Globus pallidus (tissue), 1 donor: ENCODE data around the gene RBMS3.
"Not testable (repeated sequence)": the region's sequence is repeated elsewhere in the genome, so short reads cannot be mapped to it uniquely, and the experiment has no call there.

Experiments
- DNase-seq: peaks from one replicate; pipeline ENCODE4 v3.0.0-alpha.2; 2015; ENCODE audit warnings: low spot score

RBMS3 gene

GRCh38 chr3:29777869-29778268, 497.0 kb downstream of the RBMS3 start:
- DNase-seq, result no peak

- no peak for DNase-seq
Observed at GRCh38 chr3:29789686-29790085, 508.8 kb downstream of the RBMS3 start.

- DNase-seq, result no peak
Observed at GRCh38 chr3:29796808-29797207, 515.9 kb downstream of the RBMS3 start.

GRCh38 chr3:29802057-29802456, 521.2 kb downstream of the RBMS3 start:
- no peak for DNase-seq

- DNase-seq, result no peak
Observed at GRCh38 chr3:29804044-29804443, 523.2 kb downstream of the RBMS3 start.

GRCh38 chr3:29805757-29806156, 524.9 kb downstream of the RBMS3 start:
- DNase-seq, result no peak

- not testable (repeated sequence) for DNase-seq
Observed at GRCh38 chr3:29808324-29808723, 527.5 kb downstream of the RBMS3 start.

- DNase-seq, result no peak
Observed at GRCh38 chr3:29822071-29822470, 541.2 kb downstream of the RBMS3 start.

- DNase-seq, result no peak
Observed at GRCh38 chr3:29823233-29823632, 542.4 kb downstream of the RBMS3 start.

- DNase-seq, result no peak
Observed at GRCh38 chr3:29826712-29827111, 545.8 kb downstream of the RBMS3 start.

GRCh38 chr3:29827756-29828155, 546.9 kb downstream of the RBMS3 start:
- DNase-seq, result no peak

- DNase-seq, result no peak
Observed at GRCh38 chr3:29829340-29829739, 548.5 kb downstream of the RBMS3 start.

GRCh38 chr3:29850641-29851040, 569.8 kb downstream of the RBMS3 start:
- DNase-seq, result no peak

GRCh38 chr3:29852767-29853166, 571.9 kb downstream of the RBMS3 start:
- no peak for DNase-seq

- no peak for DNase-seq
Observed at GRCh38 chr3:29853841-29854397, 573.0 kb downstream of the RBMS3 start.

- DNase-seq, result no peak
Observed at GRCh38 chr3:29854821-29855220, 574.0 kb downstream of the RBMS3 start.

GRCh38 chr3:29859726-29860270, 578.9 kb downstream of the RBMS3 start:
- no peak for DNase-seq

- DNase-seq, result no peak
Observed at GRCh38 chr3:29864809-29865208, 583.9 kb downstream of the RBMS3 start.

- DNase-seq, result no peak
Observed at GRCh38 chr3:29868543-29869101, 587.8 kb downstream of the RBMS3 start.

GRCh38 chr3:29870136-29870535, 589.3 kb downstream of the RBMS3 start:
- DNase-seq, result no peak

GRCh38 chr3:29871087-29871486, 590.2 kb downstream of the RBMS3 start:
- no peak for DNase-seq

GRCh38 chr3:29880809-29881208, 599.9 kb downstream of the RBMS3 start:
- no peak for DNase-seq

GRCh38 chr3:29887451-29887850, 606.6 kb downstream of the RBMS3 start:
- no peak for DNase-seq

- DNase-seq, result no peak
Observed at GRCh38 chr3:29889215-29889614, 608.3 kb downstream of the RBMS3 start.
